GM18499 (cell line): Measurements from ENCODE around the gene FLT1.
A peak's percentile ranks its signal among the peaks of the same experiment; 100 is the strongest.

Experiments used
- ATAC-seq: cut with Tn5 transposase; IDR thresholded peaks from one replicate; pipeline ENCODE4 v1.9.1; 2021; ENCODE audit warnings: moderate number of reproducible peaks; ENCODE audit not compliant: insufficient read depth, unreplicated experiment

The FLT1 gene

DNA sequence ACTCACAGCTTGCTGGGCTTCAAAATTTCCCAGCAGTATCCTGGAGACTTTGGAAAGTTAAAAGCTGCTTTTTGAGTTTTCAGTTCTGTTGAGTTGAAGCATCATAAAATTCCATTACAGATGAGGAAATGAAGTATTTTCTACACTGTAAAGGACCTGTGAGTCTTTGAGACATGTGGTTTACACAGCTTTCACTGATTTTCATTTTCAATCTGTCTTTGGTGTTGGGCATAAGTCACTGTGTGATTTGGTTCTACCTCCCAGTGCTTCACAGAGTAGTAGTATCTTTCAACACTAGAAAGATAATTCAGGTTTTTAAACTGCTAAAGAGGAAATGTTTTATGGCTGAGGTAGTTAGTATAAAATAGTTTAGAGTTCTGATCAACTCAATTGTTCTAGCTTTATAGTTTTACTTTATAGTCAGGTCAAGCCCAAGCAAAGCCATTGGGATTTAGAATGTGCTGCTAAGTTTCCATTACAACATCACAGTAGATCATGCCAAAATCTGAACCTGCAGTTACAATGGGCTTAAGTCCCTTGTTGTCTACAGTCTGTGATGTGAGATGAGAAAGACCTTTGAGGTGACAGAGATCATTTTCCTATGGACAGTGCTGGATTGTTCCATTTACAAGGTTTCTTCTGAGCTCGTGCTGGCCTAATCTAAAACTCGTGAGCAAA is 161.6 kb downstream of the FLT1 start:
- no peak for ATAC-seq

DNA sequence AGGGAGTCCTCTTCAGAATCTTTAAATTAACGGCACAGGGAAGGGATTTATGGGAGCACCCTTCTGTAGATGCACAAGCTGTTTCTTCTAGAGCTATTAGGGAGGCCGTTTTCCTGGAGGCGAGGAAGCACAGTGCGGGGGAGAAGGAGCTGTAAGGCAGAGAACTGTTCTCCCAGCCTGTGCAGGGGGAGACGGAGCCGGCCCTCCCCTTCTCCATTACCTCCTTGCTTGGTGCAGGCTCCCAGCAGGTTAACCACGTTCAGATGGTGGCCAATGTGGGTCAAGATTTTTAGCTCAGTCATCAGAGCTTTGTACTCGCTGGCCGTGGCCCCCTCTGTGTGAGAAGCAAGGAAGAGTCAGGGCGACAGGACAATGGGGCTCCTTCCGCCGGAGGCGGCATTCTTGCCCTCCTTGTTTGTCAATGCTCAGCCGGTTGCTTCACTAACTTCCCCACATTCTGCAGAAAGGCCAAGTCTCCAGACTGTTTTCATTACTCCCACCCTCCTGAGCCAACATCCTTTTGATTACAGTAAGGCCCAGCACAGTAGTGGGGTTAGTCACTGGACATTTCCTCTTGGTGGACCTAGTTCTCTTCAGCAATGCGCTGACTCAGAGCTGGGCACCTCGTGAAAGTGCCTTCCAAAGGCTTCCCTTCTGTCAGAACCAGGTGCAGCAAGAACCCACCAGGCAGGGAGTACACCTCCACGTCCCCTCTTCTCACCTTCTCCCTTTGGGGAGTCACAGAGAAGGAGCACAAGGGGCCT is 165.4 kb downstream of the FLT1 start:
- no peak for ATAC-seq

DNA sequence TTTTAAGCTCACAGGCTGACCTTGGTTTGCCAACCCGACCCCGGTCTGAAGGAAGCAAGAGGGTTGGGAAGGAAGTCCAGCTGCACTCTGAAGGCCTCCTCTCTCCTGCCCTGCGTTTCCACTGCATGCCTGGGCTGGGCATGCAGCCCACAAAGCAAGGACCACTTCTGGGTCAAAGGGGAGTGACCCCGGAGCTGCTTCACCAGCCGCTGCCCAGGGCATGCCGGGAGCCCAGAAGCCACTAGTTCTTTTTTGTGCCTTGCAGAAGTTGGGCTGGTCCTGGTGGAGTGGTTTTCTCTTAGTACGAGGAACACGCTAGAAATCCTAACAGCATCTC is 166.7 kb downstream of the FLT1 start:
- no peak for ATAC-seq

DNA sequence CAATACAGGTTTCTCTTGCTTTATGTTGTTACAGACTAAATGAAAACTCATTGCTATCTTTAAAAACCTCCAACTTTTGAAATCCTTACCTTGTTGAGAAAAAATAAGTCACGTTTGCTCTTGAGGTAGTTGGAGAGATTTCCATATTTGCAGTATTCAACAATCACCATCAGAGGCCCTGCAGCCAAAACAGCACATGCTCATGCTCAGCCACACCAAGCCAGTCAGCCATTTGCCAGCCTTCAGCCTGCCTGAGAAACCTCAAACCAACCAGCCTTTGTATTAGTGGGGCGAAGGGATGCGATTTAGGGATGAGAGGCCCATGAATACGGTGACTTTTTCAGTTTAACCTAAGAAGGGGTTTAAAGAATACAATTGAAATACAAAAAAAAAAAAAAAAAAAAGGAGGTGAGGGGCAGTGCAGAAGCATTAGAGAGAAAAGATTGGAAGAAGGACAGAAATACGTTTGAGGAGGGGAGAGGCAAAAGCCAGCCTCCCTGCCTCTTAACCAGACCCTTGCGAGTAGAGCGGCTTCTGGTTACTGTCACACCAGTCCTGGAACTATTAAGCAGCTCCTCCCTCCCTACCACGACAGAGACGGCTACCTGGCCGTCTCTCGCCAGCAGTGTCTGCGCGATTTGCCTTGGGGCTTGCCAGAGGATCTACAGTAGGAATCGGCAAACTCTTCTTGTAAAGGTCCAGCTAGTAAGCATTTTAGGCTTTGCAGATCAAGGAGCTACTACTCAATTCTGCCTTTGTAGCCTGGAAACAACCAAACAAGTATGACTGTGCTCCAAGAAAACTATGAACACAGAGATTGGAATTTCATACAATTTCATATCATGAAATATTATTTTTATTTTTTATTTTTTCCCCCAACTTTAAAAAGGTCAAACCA is 167.3 kb downstream of the FLT1 start:
- no peak for ATAC-seq

DNA sequence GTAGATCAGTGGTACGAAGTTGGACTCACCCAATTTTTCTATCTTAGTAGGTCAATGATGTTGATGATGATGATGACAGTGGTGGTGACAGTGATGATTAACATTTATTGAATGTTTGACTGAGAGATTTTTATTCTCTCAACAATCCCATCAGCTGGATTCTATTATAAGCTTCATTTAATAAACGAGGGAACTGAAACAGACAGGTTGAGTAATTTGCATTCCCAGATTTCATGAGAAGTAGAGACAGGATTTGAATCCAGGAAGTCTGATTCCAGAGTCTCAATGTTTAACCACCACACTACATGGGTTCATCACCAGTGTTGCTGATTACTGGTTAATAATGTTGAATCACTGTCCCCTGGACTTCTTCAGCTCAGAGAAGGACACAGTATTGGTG is 168.9 kb downstream of the FLT1 start:
- ATAC-seq, result no peak

DNA sequence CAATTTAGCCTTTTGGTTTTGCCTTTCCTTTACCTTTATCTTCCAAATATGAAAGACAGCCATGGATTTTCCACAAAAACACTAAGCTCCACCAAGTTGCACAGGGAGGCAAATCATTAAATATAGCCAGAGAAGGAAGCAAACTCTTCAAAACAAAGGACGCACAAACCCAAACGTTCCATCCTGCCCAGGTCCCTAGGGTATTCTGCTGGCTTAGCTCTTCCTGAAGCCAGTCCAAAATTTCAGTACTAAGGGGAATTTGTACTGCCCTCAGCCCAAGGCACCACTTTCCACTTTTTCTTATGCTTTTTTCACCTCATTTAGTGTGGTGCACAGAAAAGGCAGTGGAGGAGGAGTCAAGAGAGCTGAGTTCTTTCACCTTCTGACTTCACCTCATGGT is 169.9 kb downstream of the FLT1 start:
- ATAC-seq, result no peak

DNA sequence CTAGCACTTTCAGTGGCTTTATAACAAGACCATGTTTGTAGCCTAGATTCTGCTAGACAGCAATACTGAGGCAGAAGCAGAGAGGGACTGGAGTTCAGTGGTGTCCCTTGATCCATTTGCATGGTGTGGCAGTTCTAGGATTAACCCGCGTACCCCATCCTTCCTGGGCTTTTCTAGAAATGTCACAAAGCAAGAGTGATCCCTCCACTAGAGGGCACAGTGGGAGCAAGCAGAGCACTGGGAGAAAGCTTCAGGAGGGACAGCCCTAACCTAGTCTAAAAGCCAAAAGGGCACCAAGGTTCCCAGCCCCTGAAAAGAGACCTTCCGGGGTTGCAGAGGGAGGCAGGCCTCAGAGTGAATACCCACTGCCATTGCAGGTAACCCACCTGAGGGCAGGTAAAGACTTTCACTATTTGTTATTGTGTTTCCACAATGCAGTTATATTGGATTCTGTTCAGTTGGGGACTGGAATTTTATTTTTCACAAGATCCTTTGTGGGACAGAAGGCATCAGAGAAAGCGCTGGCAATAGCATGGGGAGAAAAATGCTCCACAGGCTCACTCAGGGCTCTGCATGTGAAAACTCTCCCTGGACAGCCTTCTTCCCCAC is 170.6 kb downstream of the FLT1 start:
- peak; percentile 55 for ATAC-seq

DNA sequence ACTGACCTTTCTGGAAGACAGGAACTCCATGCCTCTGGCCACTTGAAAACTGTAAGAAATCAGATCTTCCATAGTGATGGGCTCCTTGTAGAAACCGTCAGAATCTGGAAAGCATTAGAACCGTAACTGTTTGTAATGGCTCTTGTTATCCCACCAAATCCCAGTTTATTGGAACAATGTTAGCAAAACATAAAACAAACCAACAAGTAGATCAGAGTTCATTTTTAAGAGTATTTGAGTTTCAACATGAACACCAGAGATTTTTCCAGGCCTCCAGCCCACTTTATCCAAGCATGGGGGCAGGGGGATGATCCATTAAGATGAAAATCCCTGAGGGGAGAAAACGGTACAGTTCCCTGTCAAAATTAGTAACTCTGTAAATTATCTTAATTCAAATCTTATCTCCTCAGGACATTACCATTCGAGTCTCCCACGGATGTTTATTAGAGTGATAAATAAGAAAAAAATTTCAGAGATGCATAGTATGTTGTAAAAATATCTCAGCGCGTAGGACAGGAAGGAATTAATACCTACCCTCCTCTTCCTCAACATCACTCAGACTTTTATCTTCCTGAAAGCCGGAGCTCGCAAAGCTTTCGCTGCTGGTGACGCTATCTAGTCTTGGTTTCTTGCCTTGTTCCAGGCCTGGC is 172.5 kb downstream of the FLT1 start:
- ATAC-seq, result no peak

DNA sequence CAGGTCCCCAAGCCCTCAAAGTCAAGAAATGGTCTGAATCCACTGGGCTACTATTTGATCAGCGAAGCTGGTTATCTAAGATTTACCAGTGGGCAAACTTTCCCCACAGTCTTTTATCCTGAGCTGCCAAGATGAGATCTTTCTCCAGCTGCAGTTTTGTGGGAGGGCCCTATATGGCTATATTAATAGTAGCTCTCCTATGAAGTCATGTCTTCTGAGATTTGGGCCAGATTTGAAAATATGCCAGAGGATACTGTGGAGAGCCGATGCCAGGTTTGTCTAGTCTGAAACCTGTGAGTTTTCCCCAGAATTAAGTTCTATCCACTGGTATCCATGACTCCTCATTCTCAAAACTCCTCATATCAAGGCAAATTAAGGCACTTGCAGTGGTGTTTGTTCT is 173.2 kb downstream of the FLT1 start:
- ATAC-seq, result no peak

DNA sequence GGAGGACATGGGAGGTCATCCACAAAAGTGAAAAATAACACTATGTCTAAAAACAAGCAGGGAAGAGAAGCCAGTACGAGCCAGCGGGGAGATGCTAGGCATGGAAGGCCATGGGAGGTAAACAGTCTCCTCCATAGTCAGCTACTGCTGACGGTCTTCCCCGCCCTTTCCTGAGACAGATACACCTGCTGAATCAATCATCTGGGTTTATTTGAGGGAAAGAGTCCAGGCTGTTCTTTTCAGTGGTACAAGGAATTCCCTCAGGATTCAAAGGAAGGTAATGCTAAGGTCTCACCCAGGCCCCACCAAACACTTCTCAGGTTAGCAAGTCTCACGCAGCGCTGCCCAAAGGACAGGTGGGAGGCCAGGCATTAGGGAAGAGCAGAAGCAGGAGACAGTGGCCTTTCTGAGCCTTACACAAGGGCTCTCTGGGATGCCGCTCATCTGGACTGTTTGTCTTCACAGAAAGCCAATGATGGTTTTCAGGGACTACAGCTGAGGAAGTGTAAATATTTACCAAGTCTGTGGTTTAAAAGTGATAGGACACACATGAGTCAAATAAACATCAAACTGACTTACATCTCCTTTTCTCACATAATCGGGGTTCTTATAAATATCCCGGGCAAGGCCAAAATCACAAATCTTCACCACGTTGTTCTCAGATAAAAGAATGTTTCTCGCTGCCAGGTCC is 173.9 kb downstream of the FLT1 start:
- ATAC-seq, result no peak

DNA sequence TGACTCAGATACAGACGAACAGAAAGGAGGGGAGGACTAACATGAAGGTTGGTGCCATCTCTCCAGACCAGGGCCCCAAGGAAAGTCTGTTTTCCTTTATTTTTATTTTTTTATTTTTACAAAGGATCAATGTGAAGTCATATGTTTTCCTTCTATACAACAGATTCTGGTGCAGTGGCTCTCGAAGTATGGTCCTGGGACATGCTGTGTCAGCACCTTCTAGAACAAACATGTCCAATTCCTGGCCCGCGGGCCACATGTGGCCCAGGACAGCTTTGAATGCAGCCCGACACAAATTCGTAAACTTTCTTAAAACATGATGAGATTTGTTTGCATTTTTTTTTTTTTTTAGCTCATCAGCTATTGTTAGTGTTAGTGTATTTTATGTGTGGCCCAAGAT is 174.7 kb downstream of the FLT1 start:
- ATAC-seq, result no peak

DNA sequence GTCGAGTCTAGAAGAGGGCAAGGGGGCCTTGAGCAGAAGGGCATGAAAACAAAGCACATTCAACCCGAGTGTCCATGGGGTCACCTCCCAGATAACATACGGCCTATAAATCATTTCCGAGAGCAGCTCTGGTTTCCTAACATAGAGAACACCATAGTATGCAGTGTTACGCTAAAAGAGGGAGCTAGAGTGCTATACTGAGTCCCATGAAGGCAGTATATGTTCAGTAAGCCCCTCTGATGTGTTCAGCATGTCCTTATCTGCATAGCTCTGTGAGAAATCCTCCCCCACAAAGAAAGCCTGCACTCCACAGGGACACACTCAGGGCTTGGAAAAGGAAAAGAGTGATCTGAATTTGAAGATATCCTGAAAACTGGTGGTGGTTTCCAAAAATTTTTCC is 175.4 kb downstream of the FLT1 start:
- no peak for ATAC-seq

DNA sequence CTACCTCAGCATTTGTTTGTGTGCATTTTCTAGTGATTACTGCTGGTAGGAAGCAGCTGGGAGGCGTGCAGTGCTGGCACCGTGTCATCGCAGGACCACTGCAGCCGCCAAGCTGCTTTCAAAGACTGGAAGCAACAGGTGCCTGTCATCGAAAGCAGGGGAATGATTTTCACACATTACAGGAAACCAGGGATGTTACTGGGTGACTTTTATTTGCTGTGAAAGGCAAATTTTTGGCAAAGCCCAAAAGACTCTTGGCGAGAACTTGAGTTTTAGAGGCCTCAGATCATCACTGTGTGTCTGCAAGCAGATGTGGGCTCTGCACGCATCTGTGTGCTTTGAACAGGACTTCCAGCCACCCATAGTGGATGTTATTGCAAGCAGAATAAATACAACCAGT is 176.4 kb downstream of the FLT1 start:
- ATAC-seq, result no peak

DNA sequence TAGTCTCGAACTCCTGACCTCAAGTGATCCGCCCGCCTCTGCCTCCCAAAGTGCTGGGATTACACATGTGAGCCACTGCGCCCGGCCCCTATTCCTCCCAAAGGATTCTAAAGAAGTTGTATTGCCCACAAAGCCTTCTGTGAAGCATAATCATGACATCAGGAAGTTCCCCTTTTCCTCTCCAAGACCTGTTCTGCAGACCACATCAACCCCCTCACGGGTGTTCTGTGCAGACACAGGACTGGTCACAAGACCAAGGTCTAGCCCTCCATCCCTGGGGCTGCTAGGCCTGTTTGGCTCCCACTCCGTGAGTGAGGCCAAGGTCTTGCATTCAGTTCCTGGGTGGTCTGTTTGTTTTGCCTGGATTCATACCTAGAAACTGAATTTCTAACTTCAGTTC is 178.1 kb downstream of the FLT1 start:
- ATAC-seq, result no peak

DNA sequence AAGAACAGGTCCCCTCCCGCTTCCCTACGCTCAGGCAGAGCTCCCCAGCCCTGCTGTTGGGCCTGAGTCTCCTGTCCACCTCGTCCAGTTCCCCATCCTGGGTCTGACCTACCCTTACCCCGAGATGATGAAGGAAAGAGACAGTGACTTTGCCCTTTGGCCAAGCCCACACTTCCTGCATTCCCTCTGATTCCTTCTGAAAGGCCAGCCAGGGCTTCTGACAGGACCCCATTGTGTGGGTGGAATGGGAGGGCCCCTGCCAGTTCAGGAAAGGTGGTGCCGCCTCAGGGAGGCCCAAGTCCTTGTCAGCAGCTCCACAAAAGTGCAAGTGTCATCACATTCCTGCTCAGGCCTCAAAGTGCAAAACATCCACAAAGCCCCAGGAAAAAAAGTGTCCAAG is 178.8 kb downstream of the FLT1 start:
- no peak for ATAC-seq

DNA sequence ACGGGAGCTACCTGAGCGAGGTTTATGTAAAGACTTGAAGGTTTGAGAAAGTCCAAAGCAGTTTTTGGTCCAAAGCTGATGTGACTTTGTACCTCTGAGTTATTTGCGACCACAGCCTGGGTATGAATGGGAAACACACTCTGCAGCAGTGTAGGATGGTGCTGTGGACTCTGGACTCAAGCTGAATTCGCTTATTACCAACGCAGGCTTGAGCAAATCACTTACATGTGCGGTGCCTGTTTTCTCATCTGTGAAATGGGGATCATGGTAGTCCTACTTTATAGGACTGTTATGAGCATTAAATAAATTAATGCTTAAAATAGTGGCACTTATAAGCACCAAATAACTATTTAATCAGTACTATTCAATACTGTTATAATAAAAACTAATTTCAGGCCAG is 180.0 kb downstream of the FLT1 start:
- ATAC-seq, result no peak

DNA sequence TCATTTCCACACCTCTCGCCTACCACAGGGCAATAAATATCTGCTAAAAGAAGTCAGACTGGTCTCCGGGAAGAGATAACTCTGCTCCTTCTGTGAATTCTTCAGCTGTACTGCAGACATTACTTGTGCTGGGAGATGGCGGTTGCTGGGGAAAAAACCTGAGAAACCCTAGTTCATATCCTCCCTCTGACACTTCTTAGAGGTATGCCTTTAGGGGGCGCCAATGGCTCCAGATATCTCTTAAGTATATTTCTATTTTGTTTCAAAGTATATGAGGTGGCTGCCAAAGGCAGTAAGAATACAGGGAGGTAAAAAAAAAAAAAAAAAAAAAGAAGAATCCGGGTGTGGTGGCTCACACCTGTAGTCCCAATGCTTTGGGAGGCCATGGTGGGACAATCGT is 181.3 kb downstream of the FLT1 start:
- ATAC-seq, result no peak

DNA sequence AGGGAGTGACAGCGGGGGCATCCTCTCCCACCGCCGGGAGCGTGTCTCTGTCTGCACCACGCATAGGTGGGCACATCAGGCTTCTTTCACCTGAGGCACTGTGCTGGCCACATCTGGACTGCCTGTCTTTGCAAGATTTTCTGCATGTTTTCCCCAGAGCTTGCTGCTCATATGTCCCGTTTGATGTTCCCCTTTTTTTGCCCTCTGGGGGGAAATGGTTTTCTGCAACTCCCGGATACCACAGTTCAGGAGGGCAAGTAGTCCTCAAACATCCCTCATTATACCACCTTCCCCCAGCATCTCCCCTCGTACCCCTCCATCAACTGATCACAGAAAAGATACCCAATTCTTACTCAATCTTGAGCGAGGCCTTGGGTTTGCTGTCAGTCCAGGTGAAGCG is 188.6 kb downstream of the FLT1 start:
- ATAC-seq, result no peak

DNA sequence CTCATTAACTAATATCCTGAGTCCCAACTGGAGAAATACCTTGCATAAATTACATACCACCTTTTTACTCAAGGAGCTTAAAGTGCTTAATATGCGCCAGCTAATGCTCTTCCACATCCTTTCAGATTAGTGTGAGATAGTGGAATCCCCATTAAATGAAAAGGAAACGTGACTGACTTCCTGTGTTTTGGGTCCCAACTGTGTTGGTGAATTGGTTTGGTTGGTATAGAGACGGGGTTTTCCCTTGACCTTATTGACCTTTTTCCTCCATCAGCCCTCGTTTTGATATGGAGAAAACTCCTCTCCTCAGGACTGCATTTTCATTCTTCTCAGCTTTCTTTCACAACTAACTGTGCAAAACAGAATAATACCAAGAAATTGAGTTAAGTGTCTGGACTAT is 193.1 kb downstream of the FLT1 start:
- no peak for ATAC-seq

DNA sequence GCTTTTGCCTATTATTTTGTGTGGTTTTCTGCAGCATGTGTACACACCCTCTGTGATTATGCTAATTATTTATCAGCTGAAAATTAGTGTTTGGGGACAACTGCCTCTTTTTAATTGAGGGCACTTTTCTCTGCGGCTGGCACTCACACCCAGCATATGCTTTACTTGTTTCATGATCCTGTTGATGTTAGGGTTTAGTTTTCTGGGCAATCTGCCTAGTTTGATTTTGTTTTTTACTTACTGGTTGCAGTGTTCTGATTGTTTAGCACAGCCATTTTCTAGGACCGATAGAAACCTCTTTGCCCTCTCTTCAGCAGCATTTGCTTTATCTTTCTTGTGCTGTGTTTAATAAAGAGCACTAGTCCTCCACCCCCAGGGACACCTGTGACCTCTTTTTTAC is 195.0 kb downstream of the FLT1 start:
- ATAC-seq, result no peak
